ENCODE data around the gene ANKS1A. TPM values are rescaled to one million over a fixed set of nuclear protein-coding genes. Genes with fewer than 3 reads are reported as not detected.

Gene ANKS1A
- total RNA-seq, 3 donors from 2014 or later (not counting 1 experiment from before 2014, with no cell fraction given), result 10.4 to 11.5 (median 10.9) TPM

DNA sequence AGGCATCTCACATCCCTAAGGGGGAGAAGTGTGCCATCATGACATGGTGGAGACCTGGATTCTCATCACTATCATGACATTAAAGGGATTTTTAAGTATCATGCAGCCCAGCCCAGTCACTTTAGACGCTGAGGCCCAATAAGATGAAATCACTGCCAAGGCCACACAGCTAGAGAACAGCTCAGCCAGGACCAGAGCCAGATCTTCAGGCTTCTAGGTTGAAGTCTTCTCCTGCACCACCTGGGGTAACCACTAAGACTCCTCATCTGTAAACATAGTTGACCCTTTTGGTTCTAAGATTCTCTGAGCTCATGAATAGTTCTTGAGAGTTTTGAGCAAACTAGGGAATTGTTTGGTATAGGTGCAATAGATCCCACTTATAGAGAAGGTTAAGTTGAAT lies 126.9 kb downstream of the ANKS1A start:
- intact Hi-C loops (cut with micrococcal nuclease), result no loop called here
- 0% methylated on average over 1 of the region's 1 CpG for WGBS (ENCODE audit: insufficient coverage)
- no peak overlapping the region for H3K27ac Mint-ChIP-seq

DNA sequence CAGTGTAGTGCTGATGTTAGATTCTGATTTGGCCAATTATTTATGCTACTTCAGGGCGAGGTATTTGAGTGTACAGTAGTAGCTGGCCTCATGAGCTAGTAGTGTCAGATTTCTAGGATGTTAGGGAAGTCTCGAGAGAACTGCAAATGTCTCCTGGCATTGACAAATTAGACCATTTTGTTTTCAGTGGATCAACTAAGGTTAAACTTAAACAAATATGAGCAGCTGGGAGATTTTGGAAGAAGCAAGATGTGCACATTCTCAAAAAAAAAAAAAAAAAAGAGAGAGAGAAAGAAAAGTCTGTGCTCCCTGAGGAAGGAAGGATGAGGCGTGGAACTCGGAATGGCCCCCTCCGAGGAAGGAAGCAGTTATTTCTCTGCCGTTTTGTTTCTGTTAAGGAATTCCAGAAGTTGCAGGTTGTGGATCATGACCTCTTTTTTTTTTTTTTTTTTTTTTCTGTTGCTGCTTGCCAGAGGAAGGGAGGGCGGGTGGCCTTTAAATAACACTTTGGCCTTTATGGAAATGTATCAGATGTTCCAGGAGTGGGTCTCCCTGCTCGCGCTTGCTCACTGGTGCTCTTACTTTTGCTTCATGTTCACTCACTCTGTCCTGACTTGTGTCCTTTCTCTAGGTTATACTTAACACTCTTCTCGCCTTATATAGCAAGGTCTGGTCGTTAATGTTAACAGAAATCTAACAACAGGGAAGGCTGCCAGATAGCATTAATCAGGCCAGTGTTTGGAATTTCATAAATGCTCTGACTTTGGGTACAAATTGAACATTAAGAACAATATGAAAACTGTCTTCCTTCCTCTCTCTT lies 127.7 kb downstream of the ANKS1A start:
- 90% methylated on average over 10 of the region's 11 CpGs for WGBS (ENCODE audit: insufficient coverage)
- H3K4me3 Mint-ChIP-seq, result no peak overlapping the region
- Histone ChIP-seq H3K36me3 (ENCODE audit: control insufficient read depth, insufficient read depth, low read length) (peaks cover 19% of the 10 kb centered on the region), H3K4me1 (ENCODE audit: control insufficient read depth, insufficient read depth, low read length) (no peaks in the 10 kb centered on the region), H3K4me3 (ENCODE audit: low read length) (no peak overlapping the region), H3K27me3 (ENCODE audit: control insufficient read depth, insufficient read depth, low read length) (no peaks in the 10 kb centered on the region), H3K9me3 (ENCODE audit: control insufficient read depth, insufficient read depth, low read length) (no peaks in the 10 kb centered on the region), H3K27ac (ENCODE audit: low read length) (no peak overlapping the region)
- no peaks in the 10 kb centered on the region for H3K9me3 Mint-ChIP-seq
- ATAC-seq (no peak), DNase-seq (no peak)
- TF ChIP-seq, protein P1, sequence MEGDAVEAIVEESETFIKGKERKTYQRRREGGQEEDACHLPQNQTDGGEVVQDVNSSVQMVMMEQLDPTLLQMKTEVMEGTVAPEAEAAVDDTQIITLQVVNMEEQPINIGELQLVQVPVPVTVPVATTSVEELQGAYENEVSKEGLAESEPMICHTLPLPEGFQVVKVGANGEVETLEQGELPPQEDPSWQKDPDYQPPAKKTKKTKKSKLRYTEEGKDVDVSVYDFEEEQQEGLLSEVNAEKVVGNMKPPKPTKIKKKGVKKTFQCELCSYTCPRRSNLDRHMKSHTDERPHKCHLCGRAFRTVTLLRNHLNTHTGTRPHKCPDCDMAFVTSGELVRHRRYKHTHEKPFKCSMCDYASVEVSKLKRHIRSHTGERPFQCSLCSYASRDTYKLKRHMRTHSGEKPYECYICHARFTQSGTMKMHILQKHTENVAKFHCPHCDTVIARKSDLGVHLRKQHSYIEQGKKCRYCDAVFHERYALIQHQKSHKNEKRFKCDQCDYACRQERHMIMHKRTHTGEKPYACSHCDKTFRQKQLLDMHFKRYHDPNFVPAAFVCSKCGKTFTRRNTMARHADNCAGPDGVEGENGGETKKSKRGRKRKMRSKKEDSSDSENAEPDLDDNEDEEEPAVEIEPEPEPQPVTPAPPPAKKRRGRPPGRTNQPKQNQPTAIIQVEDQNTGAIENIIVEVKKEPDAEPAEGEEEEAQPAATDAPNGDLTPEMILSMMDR (IDR thresholded peaks at IDR 0.05), result no peak
- H3K36me3 Mint-ChIP-seq, result no peaks in the 10 kb centered on the region
- H3K27ac Mint-ChIP-seq, result no peak overlapping the region
- no peaks in the 10 kb centered on the region for H3K4me1 Mint-ChIP-seq
- intact Hi-C loops (cut with micrococcal nuclease), result no loop called here
- no peaks in the 10 kb centered on the region for H3K27me3 Mint-ChIP-seq (ENCODE audit: low read depth in 2 of 2)

More for the DNA sequence above, 126.9 kb downstream of the ANKS1A start:
- Histone ChIP-seq H3K9me3 (ENCODE audit: control insufficient read depth, insufficient read depth, low read length) (no peaks in the 10 kb centered on the region), H3K4me3 (ENCODE audit: low read length) (no peak overlapping the region), H3K27me3 (ENCODE audit: control insufficient read depth, insufficient read depth, low read length) (no peaks in the 10 kb centered on the region), H3K27ac (ENCODE audit: low read length) (no peak overlapping the region), H3K4me1 (ENCODE audit: control insufficient read depth, insufficient read depth, low read length) (no peaks in the 10 kb centered on the region), H3K36me3 (ENCODE audit: control insufficient read depth, insufficient read depth, low read length) (peaks cover 19% of the 10 kb centered on the region)
- Mint-ChIP-seq H3K27me3 (ENCODE audit: low read depth in 2 of 2) (no peaks in the 10 kb centered on the region), H3K4me3 (no peak overlapping the region), H3K36me3 (no peaks in the 10 kb centered on the region), H3K4me1 (no peaks in the 10 kb centered on the region), H3K9me3 (no peaks in the 10 kb centered on the region)
- no peak for ATAC-seq
- no peak for DNase-seq
- TF ChIP-seq, protein P1 (IDR thresholded peaks at IDR 0.05), result no peak

GRCh38 chr6:35017411-35018181 lies 128.5 kb downstream of the ANKS1A start:
- WGBS (ENCODE audit: insufficient coverage), result 95% methylated on average over 28 of the region's 28 CpGs
- Mint-ChIP-seq H3K9me3 (no peaks in the 10 kb centered on the region), H3K27ac (no peak overlapping the region), H3K36me3 (no peaks in the 10 kb centered on the region), H3K4me3 (no peak overlapping the region), H3K4me1 (no peaks in the 10 kb centered on the region), H3K27me3 (ENCODE audit: low read depth in 2 of 2) (no peaks in the 10 kb centered on the region)
- TF ChIP-seq, protein P1 (IDR thresholded peaks at IDR 0.05), result no peak
- no peak overlapping the region for H3K27ac ChIP-seq (ENCODE audit: low read length)
- H3K4me3 ChIP-seq (ENCODE audit: low read length), result no peak overlapping the region
- no peaks in the 10 kb centered on the region for H3K9me3 ChIP-seq (ENCODE audit: control insufficient read depth, insufficient read depth, low read length)
- peaks cover 19% of the 10 kb centered on the region for H3K36me3 ChIP-seq (ENCODE audit: control insufficient read depth, insufficient read depth, low read length)
- no peak for DNase-seq
- no peaks in the 10 kb centered on the region for H3K4me1 ChIP-seq (ENCODE audit: control insufficient read depth, insufficient read depth, low read length)
- H3K27me3 ChIP-seq (ENCODE audit: control insufficient read depth, insufficient read depth, low read length), result no peaks in the 10 kb centered on the region
- intact Hi-C loops (cut with micrococcal nuclease), result no loop called here
- ATAC-seq, result no peak

Measured in natural killer cell (primary cell).